ENCODE measurements around the gene UBR2. TPM values are rescaled to one million over a fixed set of nuclear protein-coding genes. Genes with fewer than 3 reads are reported as not detected.
A peak's percentile ranks its signal among the peaks of the same experiment; 100 is the strongest.
"Not testable (repeated sequence)": the region's sequence is repeated elsewhere in the genome, so short reads cannot be mapped to it uniquely, and the experiment has no call there.

The UBR2 gene
- total RNA-seq, 1 experiment from 2014 or later: 20.1 TPM

DNA sequence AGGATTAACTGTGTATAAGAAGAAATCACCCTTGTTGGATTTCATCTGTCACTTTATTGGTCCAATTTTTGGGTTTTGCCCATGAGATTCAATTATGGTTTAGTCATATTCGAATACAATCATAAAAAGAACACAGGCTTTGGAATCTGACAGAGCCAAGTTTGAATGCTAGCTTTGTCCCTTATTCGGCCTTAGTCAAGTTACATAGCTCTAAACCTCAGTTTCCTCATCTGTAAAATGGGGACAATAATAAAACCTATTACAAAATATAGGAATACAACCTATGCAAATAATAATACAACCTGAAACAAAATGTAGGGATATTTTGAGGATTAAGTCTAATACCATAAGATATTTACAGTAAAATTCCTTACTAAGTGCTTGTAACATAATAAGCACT is 100.9 kb downstream of the UBR2 start:
- CTCF ChIA-PET: interaction anchor here (1.0 to 4.3 kb wide), 3 partner anchors 11 to 62 kb away, joined by 3 to 40 read pairs (median 3); no protein-coding TSS in a partner anchor
- Mint-ChIP-seq H3K27ac (ENCODE audit: low read depth, unreplicated experiment) (no peak overlapping the region), H3K4me3 (ENCODE audit: unreplicated experiment) (no peak overlapping the region), H3K36me3 (ENCODE audit: insufficient read depth, unreplicated experiment) (peaks cover 95% of the 10 kb centered on the region), H3K27me3 (ENCODE audit: insufficient read depth, unreplicated experiment) (no peaks in the 10 kb centered on the region), H3K9me3 (ENCODE audit: unreplicated experiment) (no peaks in the 10 kb centered on the region), H3K4me1 (ENCODE audit: insufficient read depth, unreplicated experiment) (no peaks in the 10 kb centered on the region)
- TF ChIP-seq, protein P1, sequence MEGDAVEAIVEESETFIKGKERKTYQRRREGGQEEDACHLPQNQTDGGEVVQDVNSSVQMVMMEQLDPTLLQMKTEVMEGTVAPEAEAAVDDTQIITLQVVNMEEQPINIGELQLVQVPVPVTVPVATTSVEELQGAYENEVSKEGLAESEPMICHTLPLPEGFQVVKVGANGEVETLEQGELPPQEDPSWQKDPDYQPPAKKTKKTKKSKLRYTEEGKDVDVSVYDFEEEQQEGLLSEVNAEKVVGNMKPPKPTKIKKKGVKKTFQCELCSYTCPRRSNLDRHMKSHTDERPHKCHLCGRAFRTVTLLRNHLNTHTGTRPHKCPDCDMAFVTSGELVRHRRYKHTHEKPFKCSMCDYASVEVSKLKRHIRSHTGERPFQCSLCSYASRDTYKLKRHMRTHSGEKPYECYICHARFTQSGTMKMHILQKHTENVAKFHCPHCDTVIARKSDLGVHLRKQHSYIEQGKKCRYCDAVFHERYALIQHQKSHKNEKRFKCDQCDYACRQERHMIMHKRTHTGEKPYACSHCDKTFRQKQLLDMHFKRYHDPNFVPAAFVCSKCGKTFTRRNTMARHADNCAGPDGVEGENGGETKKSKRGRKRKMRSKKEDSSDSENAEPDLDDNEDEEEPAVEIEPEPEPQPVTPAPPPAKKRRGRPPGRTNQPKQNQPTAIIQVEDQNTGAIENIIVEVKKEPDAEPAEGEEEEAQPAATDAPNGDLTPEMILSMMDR (IDR thresholded peaks at IDR 0.05; ENCODE audit: unreplicated experiment): no peak
- DNase-seq (ENCODE audit: unreplicated experiment): no peak
- intact Hi-C loops (cut with micrococcal nuclease): no loop called here
- BruUV-seq (replicated peaks): no TSS peak
- POLR2A ChIA-PET: interaction anchor here (1.5 kb wide), 1 partner anchor 215 kb away, joined by 4 read pairs; the partner anchor contains the start of gene RPL7L1

DNA sequence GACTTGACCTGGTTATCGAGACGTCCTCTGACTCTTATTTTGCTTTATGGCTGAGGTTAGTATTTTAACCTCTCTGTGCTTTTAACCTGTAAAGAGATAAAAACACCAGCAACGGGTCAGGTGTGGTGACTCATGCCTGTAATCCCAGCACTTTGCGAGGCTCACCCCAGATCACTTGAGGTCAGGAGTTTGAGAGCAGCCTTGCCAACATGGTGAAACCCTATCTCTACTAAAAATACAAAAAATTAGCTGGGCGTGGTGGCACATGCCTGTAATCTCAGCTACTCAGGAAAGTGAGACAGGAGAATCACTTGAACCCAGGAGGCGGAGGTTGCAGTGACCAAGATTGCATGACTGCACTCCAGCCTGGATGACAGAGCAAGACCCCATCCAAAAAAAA is 110.5 kb downstream of the UBR2 start:
- peak; percentile 38 for DNase-seq (ENCODE audit: unreplicated experiment)
- intact Hi-C loops (cut with micrococcal nuclease); BruUV-seq (replicated peaks); H3K27ac Mint-ChIP-seq (ENCODE audit: low read depth, unreplicated experiment); H3K9me3 Mint-ChIP-seq (ENCODE audit: unreplicated experiment); H3K4me3 Mint-ChIP-seq (ENCODE audit: unreplicated experiment); H3K27me3 Mint-ChIP-seq (ENCODE audit: insufficient read depth, unreplicated experiment): not testable (repeated sequence)
- peaks cover 98% of the 10 kb centered on the region for H3K36me3 Mint-ChIP-seq (ENCODE audit: insufficient read depth, unreplicated experiment)
- POLR2A ChIA-PET: interaction anchor here (0.6 to 1.5 kb wide), 4 partner anchors 18 to 244 kb away, joined by 3 to 4 read pairs (median 3); a partner anchor contains a TSS
- H3K4me1 Mint-ChIP-seq (ENCODE audit: insufficient read depth, unreplicated experiment): peaks cover 14% of the 10 kb centered on the region
- CTCF ChIA-PET: interaction anchor here (1.6 kb wide), 1 partner anchor 9 kb away, joined by 5 read pairs; no protein-coding TSS in a partner anchor

DNA sequence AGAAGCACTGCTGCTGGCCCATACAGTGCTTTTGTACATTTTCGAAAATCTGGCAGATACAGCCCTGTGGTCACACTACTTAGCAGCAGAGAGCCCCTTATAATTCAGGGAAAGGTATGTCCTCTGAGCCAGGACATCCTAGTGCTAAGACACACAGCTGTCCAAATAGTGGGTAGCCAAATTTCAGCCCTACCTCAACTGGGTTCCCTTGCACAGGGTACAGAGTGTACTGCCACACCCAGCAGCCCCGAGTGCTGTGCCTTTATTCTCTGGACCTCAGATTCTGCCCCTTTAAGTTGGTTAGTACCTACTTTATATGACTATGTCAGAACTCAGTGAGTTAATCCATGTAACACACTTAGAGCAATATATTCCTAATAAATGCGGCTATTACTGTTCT is 111.0 kb downstream of the UBR2 start:
- TF ChIP-seq, protein P1 (IDR thresholded peaks at IDR 0.05; ENCODE audit: unreplicated experiment): no peak
- H3K9me3 Mint-ChIP-seq (ENCODE audit: unreplicated experiment): no peaks in the 10 kb centered on the region
- no peak overlapping the region for H3K4me3 Mint-ChIP-seq (ENCODE audit: unreplicated experiment)
- no TSS peak for BruUV-seq (replicated peaks)
- H3K27ac Mint-ChIP-seq (ENCODE audit: low read depth, unreplicated experiment): no peak overlapping the region
- peaks cover 98% of the 10 kb centered on the region for H3K36me3 Mint-ChIP-seq (ENCODE audit: insufficient read depth, unreplicated experiment)
- ChIA-PET POLR2A (interaction anchor here (0.6 to 1.5 kb wide), 3 partner anchors 18 to 216 kb away, joined by 3 to 4 read pairs (median 3); a partner anchor contains a TSS), CTCF (interaction anchor here (0.7 to 1.6 kb wide), 3 partner anchors 9 to 202 kb away, joined by 3 to 5 read pairs (median 4); no protein-coding TSS in a partner anchor)
- intact Hi-C loops (cut with micrococcal nuclease): no loop called here
- DNase-seq (ENCODE audit: unreplicated experiment): no peak
- no peaks in the 10 kb centered on the region for H3K27me3 Mint-ChIP-seq (ENCODE audit: insufficient read depth, unreplicated experiment)
- peaks cover 14% of the 10 kb centered on the region for H3K4me1 Mint-ChIP-seq (ENCODE audit: insufficient read depth, unreplicated experiment)

DNA sequence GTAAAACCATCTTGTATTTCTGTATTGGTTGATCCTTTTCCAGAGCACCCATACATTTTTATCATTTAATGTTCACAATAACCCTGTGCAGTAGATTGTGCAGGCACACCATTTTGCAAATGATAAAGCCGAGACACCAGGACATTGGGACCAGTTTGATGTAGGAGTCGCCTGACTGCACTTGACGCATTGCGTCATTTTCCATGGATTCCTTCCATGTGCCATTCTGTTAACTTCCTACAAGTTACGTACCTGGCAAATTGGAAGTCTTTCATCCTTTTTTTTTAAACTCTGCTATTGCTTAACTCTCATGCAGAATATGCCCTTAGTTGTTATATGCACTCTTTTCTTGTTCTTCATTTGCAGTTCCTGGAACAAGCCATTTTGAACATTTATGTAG is 115.5 kb downstream of the UBR2 start:
- POLR2A ChIA-PET: no interaction called here
- peaks cover 97% of the 10 kb centered on the region for H3K36me3 Mint-ChIP-seq (ENCODE audit: insufficient read depth, unreplicated experiment)
- CTCF ChIA-PET: interaction anchor here (0.7 to 2.4 kb wide), 5 partner anchors 9 to 197 kb away, joined by 3 to 7 read pairs (median 4); no protein-coding TSS in a partner anchor

More for the DNA sequence above, 115.5 kb downstream of the UBR2 start:
- Mint-ChIP-seq H3K4me1 (ENCODE audit: insufficient read depth, unreplicated experiment) (peaks cover 10% of the 10 kb centered on the region), H3K27me3 (ENCODE audit: insufficient read depth, unreplicated experiment) (no peaks in the 10 kb centered on the region), H3K9me3 (ENCODE audit: unreplicated experiment) (no peaks in the 10 kb centered on the region), H3K27ac (ENCODE audit: low read depth, unreplicated experiment) (no peak overlapping the region), H3K4me3 (ENCODE audit: unreplicated experiment) (no peak overlapping the region)
- no TSS peak for BruUV-seq (replicated peaks)
- no peak for DNase-seq (ENCODE audit: unreplicated experiment)
- intact Hi-C loops (cut with micrococcal nuclease): no loop called here
- TF ChIP-seq, protein P1 (IDR thresholded peaks at IDR 0.05; ENCODE audit: unreplicated experiment): no peak
